GM18873 (cell line): ENCODE data around the gene ZNF799.
"Not testable (repeated sequence)": the region's sequence is repeated elsewhere in the genome, so short reads cannot be mapped to it uniquely, and the experiment has no call there.

ENCODE experiments used
- ATAC-seq: cut with Tn5 transposase; IDR thresholded peaks from one replicate; pipeline ENCODE4 v1.9.1; 2021; ENCODE audit warnings: mild to moderate bottlenecking, moderate library complexity, moderate number of reproducible peaks; ENCODE audit not compliant: unreplicated experiment, low FRiP score

Gene ZNF799

GRCh38 chr19:12364391-12365235, 36.5 kb downstream of the ZNF799 start:
- ATAC-seq = no peak

- not testable (repeated sequence) for ATAC-seq
Observed at GRCh38 chr19:12362236-12362635, 38.8 kb downstream of the ZNF799 start.

- no peak for ATAC-seq
Observed at GRCh38 chr19:12353375-12353774, 47.7 kb downstream of the ZNF799 start.

- ATAC-seq = no peak
Observed at GRCh38 chr19:12350890-12351197, 50.2 kb downstream of the ZNF799 start.

GRCh38 chr19:12350185-12350889, 50.7 kb downstream of the ZNF799 start:
- ATAC-seq = no peak

- no peak for ATAC-seq
Observed at GRCh38 chr19:12346896-12347295, 54.2 kb downstream of the ZNF799 start.

- no peak for ATAC-seq
Observed at GRCh38 chr19:12345197-12345596, 55.9 kb downstream of the ZNF799 start.
